ENCODE measurements around the gene MARCKSL1.

The MARCKSL1 gene

GRCh38 chr1:32334274-32334861 is 1.7 kb downstream of the MARCKSL1 start:
- H3K36me3 ChIP-seq: peaks cover 39% of the 10 kb centered on the region
- H3K9me3 ChIP-seq: no peaks in the 10 kb centered on the region
- H3K4me1 ChIP-seq (ENCODE audit: control insufficient read depth in 1 of 2, insufficient read depth in 1 of 2, low read depth in 1 of 2, low read length in 1 of 2): peaks cover 40 to 42% of the 10 kb centered on the region in 2 experiments
- peak overlapping the region in 1 of 2 experiments; percentile 72 for H3K4me3 ChIP-seq (ENCODE audit: low read depth in 1 of 2, low read length in 1 of 2)
- TF ChIP-seq CTCF (IDR thresholded peaks at IDR 0.05): no peak
- H3K27me3 ChIP-seq: peaks cover 16% of the 10 kb centered on the region
- H3K27ac ChIP-seq: no peak overlapping the region

- H3K36me3 ChIP-seq: peaks cover 49% of the 10 kb centered on the region
- H3K9me3 ChIP-seq: no peaks in the 10 kb centered on the region
- H3K27me3 ChIP-seq: peaks cover 16% of the 10 kb centered on the region
- no peak overlapping the region for H3K4me3 ChIP-seq (ENCODE audit: low read depth in 1 of 2, low read length in 1 of 2)
- peaks cover 30 to 32% of the 10 kb centered on the region in 2 experiments for H3K4me1 ChIP-seq (ENCODE audit: control insufficient read depth in 1 of 2, insufficient read depth in 1 of 2, low read depth in 1 of 2, low read length in 1 of 2)
- no peak for TF ChIP-seq CTCF (IDR thresholded peaks at IDR 0.05)
- no peak overlapping the region for H3K27ac ChIP-seq
Measured at GRCh38 chr1:32333251-32333963, 2.6 kb downstream of the MARCKSL1 start.

GRCh38 chr1:32332290-32333079 is 3.5 kb downstream of the MARCKSL1 start:
- no peak for TF ChIP-seq CTCF (IDR thresholded peaks at IDR 0.05)
- Histone ChIP-seq H3K4me1 (ENCODE audit: control insufficient read depth in 1 of 2, insufficient read depth in 1 of 2, low read depth in 1 of 2, low read length in 1 of 2) (peaks cover 21 to 23% of the 10 kb centered on the region in 2 experiments), H3K27me3 (peaks cover 16% of the 10 kb centered on the region)

GRCh38 chr1:32331549-32331948 is 4.5 kb downstream of the MARCKSL1 start:
- Histone ChIP-seq H3K9me3 (no peaks in the 10 kb centered on the region), H3K36me3 (peaks cover 68% of the 10 kb centered on the region), H3K4me3 (ENCODE audit: low read depth in 1 of 2, low read length in 1 of 2) (no peak overlapping the region), H3K4me1 (ENCODE audit: control insufficient read depth in 1 of 2, insufficient read depth in 1 of 2, low read depth in 1 of 2, low read length in 1 of 2) (peaks cover 12 to 13% of the 10 kb centered on the region in 2 experiments), H3K27ac (no peak overlapping the region), H3K27me3 (peaks cover 16% of the 10 kb centered on the region)
- no peak for TF ChIP-seq CTCF (IDR thresholded peaks at IDR 0.05)

More at GRCh38 chr1:32332290-32333079, 3.5 kb downstream of the MARCKSL1 start:
- Histone ChIP-seq H3K36me3 (peaks cover 58% of the 10 kb centered on the region), H3K9me3 (no peaks in the 10 kb centered on the region), H3K27ac (no peak overlapping the region), H3K4me3 (ENCODE audit: low read depth in 1 of 2, low read length in 1 of 2) (no peak overlapping the region)

- Histone ChIP-seq H3K27me3 (peaks cover 16% of the 10 kb centered on the region), H3K4me1 (ENCODE audit: control insufficient read depth in 1 of 2, insufficient read depth in 1 of 2, low read depth in 1 of 2, low read length in 1 of 2) (peaks cover 8 to 9% of the 10 kb centered on the region in 2 experiments), H3K9me3 (no peaks in the 10 kb centered on the region), H3K4me3 (ENCODE audit: low read depth in 1 of 2, low read length in 1 of 2) (no peak overlapping the region), H3K27ac (no peak overlapping the region), H3K36me3 (peaks cover 76% of the 10 kb centered on the region)
- TF ChIP-seq CTCF (IDR thresholded peaks at IDR 0.05): no peak
Measured at GRCh38 chr1:32330558-32331151, 5.4 kb downstream of the MARCKSL1 start.
